Endothelial cell of umbilical vein (primary cell): ENCODE results near the gene GID4. TPM values are rescaled to one million over a fixed set of nuclear protein-coding genes. Genes with fewer than 3 reads are reported as not detected.

Source experiments
- BruUV-seq: library from RNA; stranded (reverse); fragments of 400-500 nt; replicated peaks from 2 replicates; lab custom pipeline; 2021; lab: Mats Ljungman, UMichigan
- CTCF ChIA-PET: fragments of 300-600, 350-600 bp; sonication (Branson Sonifier 250); formaldehyde crosslinking; loops from one replicate; lab custom pipeline; 2021; ENCODE audit warnings: antibody characterized with exemption, inconsistent platforms; lab: Charles Lee
- POLR2A ChIA-PET: fragments of 300-600, 350-600 bp; sonication (Branson Sonifier 250); formaldehyde crosslinking; loops from one replicate; lab custom pipeline; 2021; ENCODE audit warnings: antibody characterized with exemption, inconsistent platforms; lab: Charles Lee
- DNase-seq: peaks from one replicate; pipeline ENCODE4 v3.0.0-alpha.2; 2011; ENCODE audit warnings: low read depth, low spot score
- FAIRE-seq: peaks from 2 replicates; lab custom pipeline; 2011; peaks lifted over from hg19 to GRCh38; lab: Jason Lieb, UNC
- H2AFZ ChIP-seq: 2 replicates; pipeline ENCODE4 v1.6.0; 2012; ENCODE audit warnings: low read depth, low read length, control low read depth, inconsistent platforms
- H3K27ac ChIP-seq: 2 replicates; pipeline ENCODE4 v1.5.1; 2011; ENCODE audit warnings: low read depth, mild to moderate bottlenecking, control low read depth, low read length, moderate library complexity; ENCODE audit not compliant: insufficient read depth
- H3K27me3 ChIP-seq, 2 experiments: 2 replicates each; pipeline versions ENCODE4 v1.6.0 to v1.6.1; 2011; ENCODE audit warnings: low read length in 2 of 2, mixed read lengths in 1 of 2; ENCODE audit not compliant: control insufficient read depth in 2 of 2, insufficient read depth in 2 of 2
- H3K36me3 ChIP-seq, 2 experiments: 2 replicates in 1 of 2; 3 replicates in 1 of 2; pipeline ENCODE4 v1.5.1; 2011; ENCODE audit warnings: low read length in 2 of 2, mild to moderate bottlenecking in 1 of 2, moderate library complexity in 1 of 2; ENCODE audit not compliant: control insufficient read depth in 2 of 2, insufficient read depth in 2 of 2; ENCODE audit errors: extremely low read depth in 1 of 2
- H3K4me1 ChIP-seq: 3 replicates; pipeline ENCODE4 v1.5.1; 2011; ENCODE audit warnings: mild to moderate bottlenecking, low read length; ENCODE audit not compliant: control insufficient read depth, insufficient read depth; ENCODE audit errors: extremely low read depth
- H3K4me2 ChIP-seq: 2 replicates; pipeline ENCODE4 v1.6.1; 2011; ENCODE audit warnings: low read length, control low read depth, mixed read lengths; ENCODE audit not compliant: insufficient read depth
- H3K4me3 ChIP-seq, 3 experiments: fragments of 200-600 bp in 1 of 3; sonication (generic), shearing (Covaris generic) in 1 of 3; replicated peaks in 1 of 3; 2 replicates each; pipeline ENCODE4 v1.5.1; 2011 to 2016; ENCODE audit warnings: control low read depth in 3 of 3, low read length in 3 of 3, mild to moderate bottlenecking in 2 of 3, inconsistent platforms in 1 of 3, low read depth in 1 of 3, moderate library complexity in 1 of 3; ENCODE audit not compliant: insufficient read depth in 1 of 3
- H3K79me2 ChIP-seq: 2 replicates; pipeline ENCODE4 v1.6.0; 2012; ENCODE audit warnings: low read length, inconsistent platforms; ENCODE audit not compliant: control insufficient read depth, insufficient read depth
- H3K9ac ChIP-seq: replicated peaks from 2 replicates; pipeline ENCODE3; 2011; ENCODE audit warnings: low read length, control low read depth; ENCODE audit not compliant: insufficient read depth; ENCODE audit errors: extremely low read depth
- H3K9me1 ChIP-seq: replicated peaks from 3 replicates; pipeline ENCODE4 v1.6.0; 2011; ENCODE audit warnings: mild to moderate bottlenecking, low read length; ENCODE audit not compliant: control insufficient read depth, insufficient read depth; ENCODE audit errors: extremely low read depth
- H3K9me3 ChIP-seq: replicated peaks from 2 replicates; pipeline ENCODE4 v1.5.1; 2012; ENCODE audit warnings: low read length, inconsistent platforms; ENCODE audit not compliant: control insufficient read depth, insufficient read depth
- H4K20me1 ChIP-seq: replicated peaks from 2 replicates; pipeline ENCODE3; 2011; ENCODE audit warnings: mild to moderate bottlenecking, low read length; ENCODE audit not compliant: control insufficient read depth, insufficient read depth; ENCODE audit errors: extremely low read depth
- CTCF ChIP-seq, 2 donors: IDR thresholded peaks; 1 replicate in 1 of 2; 2 replicates in 1 of 2; pipeline ENCODE4 v1.5.1; 2011; ENCODE audit warnings: low read length in 2 of 2, mild to moderate bottlenecking in 2 of 2, moderate library complexity in 2 of 2, control low read depth in 1 of 2, inconsistent platforms in 1 of 2, low read depth in 1 of 2; ENCODE audit not compliant: insufficient read depth in 1 of 2; ENCODE audit errors: extremely low read depth in 1 of 2
- MAX ChIP-seq: IDR thresholded peaks from 2 replicates; pipeline ENCODE4 v1.6.1; 2011; ENCODE audit not compliant: insufficient read depth, insufficient read length
- POLR2AphosphoS5 ChIP-seq: IDR thresholded peaks from 2 replicates; pipeline ENCODE4 v1.6.1; 2012; ENCODE audit warnings: low read depth, mild to moderate bottlenecking, control low read depth, low read length, moderate library complexity; ENCODE audit not compliant: insufficient read depth
- dilution Hi-C: fragments of 300-500 bp; cut with MboI; formaldehyde crosslinking; loops from one replicate; pipeline ENCODE4 v1.15.0; 2019; ENCODE audit warnings: low sequenced_read_pairs; ENCODE audit not compliant: extremely low pct_ligation_motif_present
- intact Hi-C: fragments of 100-400 bp; cut with micrococcal nuclease; formaldehyde crosslinking; loops from one replicate; pipeline ENCODE4 v1.10.0; 2022
- polyA plus RNA-seq, 4 experiments: library from polyadenylated mRNA; depleted of rRNA in 3 of 4; stranded (reverse) in 3 of 4; unstranded in 1 of 4; fragments of >200 nt; gene quantifications; 2 replicates each; pipeline versions ENCODE4 v1.2.1 to v1.2.3, GENCODE V29; 2011 to 2012; ENCODE audit warnings: missing spikeins in 1 of 4
- total RNA-seq: library from RNA; stranded (reverse); gene quantifications from 2 replicates; pipeline ENCODE4 v1.2.3, GENCODE V29; 2021

The GID4 gene
- total and polyA plus RNA-seq, 2 donors (not counting 3 experiments of a cell fraction or from before 2014, with no cell fraction given), result 6.4 to 11.3 TPM

- intact Hi-C loops, result loop anchor here (2.0 kb wide), 1 partner anchor 67 kb away; the partner anchor contains the start of genes DRC3 and TOM1L2
- TF ChIP-seq MAX (no peak), POLR2AphosphoS5 (no peak), CTCF (IDR thresholded peaks at IDR 0.05; ENCODE audit: extremely low read depth in 1 of 2, insufficient read depth in 1 of 2, low read depth in 1 of 2, low read length in 2 of 2) (no peak)
- FAIRE-seq, result no peak
- no TSS peak for BruUV-seq
- Histone ChIP-seq H3K4me3 (peak overlapping the region; percentile 45 to 96 (median 57)), H3K4me1 (peaks cover 20% of the 10 kb centered on the region), H3K9ac (peak overlapping the region; percentile 44), H3K9me3 (no peaks in the 10 kb centered on the region), H3K27me3 (no peaks in the 10 kb centered on the region), H3K79me2 (peaks cover 12% of the 10 kb centered on the region), H3K4me2 (peak overlapping the region; percentile 71), H4K20me1 (no peaks in the 10 kb centered on the region), H2AFZ (peak overlapping the region; percentile 80), H3K36me3 (no peaks in the 10 kb centered on the region), H3K27ac (no peak overlapping the region), H3K9me1 (no peaks in the 10 kb centered on the region)
- dilution Hi-C loops, result loop anchor here (25.0 kb wide), 1 partner anchor 152 kb away; no protein-coding TSS in a partner anchor
- peak; percentile 17 for DNase-seq
- POLR2A ChIA-PET, result no interaction called here
- CTCF ChIA-PET, result no interaction called here
Measured at GRCh38 chr17:18039535-18040260, 490 bp downstream of the GID4 start.
